ENCODE results near the gene JAG2.

JAG2 gene

DNA sequence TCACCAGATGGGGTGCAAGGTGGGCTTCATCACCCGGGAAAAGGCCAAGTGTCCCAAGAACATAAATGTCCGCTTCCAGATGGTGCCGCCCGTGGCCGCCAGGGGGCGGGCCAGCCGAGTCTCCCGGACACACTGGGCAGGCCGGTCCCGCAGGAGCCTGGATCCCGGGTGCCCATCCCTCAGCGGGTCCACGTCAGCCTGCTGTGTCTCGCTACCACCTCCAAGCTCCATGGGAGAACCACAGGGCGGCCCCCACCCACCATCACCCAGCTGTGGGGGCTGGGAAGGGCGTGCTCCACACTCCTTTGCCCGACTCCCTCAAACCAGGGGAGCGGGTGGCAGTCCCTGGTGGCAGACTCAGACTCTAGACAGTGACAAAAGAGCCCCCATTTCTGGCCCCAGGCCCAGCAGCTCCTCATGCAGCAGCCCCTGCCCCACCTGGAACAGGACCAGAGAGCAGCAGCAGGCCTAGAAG is 34.5 kb upstream of the JAG2 start:
- no peak for DNase-seq

DNA sequence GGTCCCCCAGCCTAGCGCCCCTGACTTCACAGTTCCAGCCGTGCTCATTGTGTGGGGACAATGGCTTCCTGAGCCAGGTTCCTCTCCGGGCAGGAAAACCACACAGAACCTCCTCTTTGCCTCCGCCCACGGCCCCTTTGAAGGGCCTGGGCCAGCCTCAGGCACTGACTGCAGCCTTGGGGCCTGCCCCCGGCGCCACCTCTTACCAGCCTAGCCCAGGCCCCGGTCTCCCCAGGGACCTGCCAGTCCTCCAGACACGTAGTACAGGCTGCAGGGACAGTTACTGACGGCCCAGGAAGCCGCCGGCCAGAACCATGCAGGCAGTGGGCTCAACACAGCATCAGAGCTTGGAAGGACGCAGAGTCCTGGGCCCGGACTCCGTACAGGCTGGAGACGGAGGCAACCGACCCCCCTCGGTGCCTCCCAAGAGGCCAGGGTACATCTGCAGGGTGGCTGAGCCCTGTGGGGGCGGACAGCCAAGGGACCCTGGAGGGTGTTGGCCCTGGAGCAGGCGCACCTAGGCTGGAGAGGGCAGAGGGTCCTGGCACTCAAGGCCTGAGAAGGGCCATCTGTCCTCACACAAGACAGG is 33.4 kb upstream of the JAG2 start:
- DNase-seq: no peak

DNA sequence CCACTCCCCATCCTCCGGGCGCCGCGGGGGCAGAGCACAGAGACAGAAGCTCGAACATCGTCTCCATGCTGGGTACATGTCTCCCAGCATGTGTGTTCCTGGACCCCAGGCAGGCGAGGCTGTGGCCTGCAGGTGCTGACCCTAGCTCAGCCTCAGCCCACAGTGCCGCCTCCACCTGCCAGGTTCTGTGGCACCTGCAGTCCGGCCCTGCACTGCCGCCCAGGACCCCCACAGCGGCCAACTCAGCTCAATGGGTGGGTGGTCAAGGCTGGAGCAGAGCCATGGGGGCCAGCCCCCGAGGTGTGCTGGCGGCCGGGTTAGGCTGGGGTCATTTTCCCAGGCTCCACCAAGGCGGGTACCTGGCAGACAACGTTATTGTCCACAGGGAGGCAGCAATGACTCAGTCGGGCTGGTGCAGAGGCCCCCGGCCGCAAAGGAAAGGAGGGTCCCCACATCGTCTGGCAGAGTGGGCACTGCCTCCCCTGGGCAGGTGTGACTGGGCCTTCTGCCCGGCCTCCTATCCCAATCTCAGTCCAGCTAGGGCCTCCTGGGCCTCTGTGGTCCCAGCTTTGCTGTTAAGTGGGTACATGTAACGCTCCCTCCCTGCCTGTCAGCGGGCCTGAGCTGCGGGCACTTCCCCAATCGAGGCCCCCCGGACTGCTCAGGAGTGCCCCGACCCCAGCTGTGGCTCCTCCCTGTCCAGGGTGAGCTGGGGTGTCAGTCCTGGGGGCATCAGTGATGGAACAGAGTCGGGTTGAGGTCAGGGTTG is 32.8 kb upstream of the JAG2 start:
- DNase-seq: no peak

DNA sequence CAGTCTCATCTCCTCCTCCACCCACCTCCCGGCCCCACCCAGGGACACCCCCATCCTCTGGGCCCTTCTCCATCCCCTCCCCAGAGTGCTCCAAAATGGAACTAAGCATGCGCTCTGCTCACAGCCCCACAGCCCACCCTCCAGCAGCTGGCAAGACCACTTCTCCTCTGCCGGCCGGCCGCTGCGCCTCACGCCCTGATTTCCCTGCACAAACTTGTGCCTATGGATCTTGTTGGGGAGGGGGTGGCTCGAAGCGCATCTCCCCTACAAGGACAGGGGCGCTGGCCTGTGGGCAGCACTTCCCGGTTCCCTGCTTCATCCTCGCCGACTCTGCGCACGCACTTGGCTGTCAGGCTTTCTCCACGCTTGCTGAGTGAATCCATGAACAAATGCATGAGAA is 32.1 kb upstream of the JAG2 start:
- no peak for DNase-seq

DNA sequence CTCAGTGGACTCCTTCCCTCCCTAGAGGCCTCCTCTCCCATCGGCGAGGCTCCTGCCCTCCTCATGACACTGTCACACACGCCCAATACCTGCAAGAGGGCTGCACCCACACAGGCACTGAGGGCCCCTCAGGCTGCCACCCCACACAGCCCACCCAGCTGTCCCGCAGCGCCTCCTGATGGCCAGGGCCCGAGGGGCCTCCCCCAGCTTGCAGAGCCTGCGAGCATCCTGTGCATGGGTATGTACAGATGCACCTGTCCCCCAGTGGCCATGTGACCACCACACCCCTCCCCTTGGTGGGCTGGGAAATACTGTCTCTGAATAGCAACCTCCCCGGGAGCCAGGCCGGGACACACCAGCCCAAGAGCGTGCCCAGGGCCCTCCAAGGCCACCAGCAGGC is 31.5 kb upstream of the JAG2 start:
- no peak for DNase-seq

DNA sequence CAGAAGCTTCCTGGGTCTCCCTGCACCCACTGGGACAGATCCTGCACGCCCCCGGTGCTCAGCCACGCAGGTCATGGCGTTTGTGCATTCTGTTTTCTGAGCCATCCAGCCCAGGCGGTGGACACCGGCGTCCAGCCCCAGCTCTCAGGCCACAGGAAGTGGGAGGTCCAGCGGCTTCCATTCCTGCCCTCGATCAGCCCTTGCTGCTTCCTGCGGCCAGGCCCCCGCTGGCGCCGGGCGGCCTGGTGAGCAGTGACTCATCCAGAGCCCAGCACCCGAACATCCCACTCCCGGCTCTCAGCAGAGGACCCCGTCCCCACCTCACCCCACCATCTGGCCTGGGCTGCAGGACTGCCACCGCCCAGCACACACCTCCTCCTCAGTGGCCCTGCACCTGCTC is 30.5 kb upstream of the JAG2 start:
- DNase-seq: no peak

DNA sequence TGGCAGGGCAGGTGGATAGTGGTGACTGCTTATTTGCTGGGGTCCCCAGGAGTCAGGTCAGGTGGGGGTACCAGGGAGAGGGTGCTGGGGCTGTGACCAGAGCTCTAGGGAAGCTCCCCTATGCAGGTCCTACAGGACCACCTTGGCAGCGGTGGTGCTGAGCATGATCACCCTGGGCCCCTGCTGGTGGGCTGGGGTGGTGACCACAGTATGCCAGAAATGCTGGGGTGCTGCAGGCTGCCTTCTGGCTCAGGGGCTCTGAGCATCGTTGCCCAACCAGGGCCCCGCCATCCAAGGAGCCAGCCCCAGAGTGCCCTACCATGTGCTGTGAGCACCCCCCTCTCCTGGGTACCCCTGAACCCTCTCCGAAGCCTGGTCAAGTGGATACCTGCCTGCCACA is 30.0 kb upstream of the JAG2 start:
- no peak for DNase-seq

DNA sequence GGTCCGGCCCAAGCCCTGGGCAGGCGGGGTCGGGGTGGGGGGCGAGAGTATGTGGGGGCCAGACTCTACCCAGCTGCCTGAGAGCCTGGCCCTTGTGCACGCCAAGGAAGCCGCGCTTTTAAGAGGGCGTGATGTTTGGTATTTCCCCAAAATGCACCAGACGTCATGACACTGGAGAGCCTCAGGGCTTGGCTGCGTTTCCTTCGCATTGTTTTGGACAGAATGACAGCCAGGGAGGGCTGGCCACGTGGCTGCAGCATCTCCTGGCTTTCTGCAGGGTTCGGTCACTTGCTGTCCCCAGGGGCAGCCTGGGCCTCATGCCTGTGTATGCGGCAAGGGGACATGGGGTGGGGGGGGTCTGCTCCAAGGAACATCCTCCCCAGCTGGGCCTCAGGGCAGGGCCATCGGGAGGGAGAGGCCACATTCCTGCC is 28.6 kb upstream of the JAG2 start:
- DNase-seq: no peak

DNA sequence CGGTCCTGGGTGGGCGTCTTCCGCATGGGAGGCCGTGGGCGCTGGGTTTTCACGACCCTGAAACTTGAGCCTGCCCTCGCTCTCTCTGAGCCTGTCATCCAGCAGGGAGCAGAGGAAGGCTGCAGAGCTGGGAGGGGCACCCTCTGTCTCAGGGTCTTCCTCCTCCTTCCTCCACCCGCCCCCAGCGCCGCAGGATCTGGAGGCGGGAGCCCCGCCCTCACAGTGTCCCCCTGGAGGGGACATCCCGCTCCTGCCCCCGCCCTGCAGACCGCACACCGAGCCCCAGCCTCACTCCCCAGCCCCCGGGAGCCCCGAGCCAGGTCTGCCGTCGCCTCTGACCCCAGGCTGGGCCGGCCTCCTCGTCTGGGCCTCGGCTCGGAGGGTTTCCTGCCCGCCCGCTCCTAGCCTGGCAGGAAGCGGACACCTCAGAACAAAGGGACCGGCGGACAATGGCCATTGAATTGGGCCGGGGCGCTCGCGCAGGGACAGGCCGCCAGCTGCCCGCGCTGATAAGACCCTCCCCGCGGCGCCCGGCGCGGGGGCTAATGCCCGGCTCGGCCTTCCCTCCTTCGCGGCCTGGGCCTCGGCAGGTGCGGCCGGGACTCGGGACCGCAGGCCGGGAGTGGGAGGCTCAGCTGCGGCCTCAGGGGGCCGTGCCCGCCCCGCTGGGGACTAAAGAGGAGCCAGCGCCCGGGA is 27.8 kb upstream of the JAG2 start:
- no peak for DNase-seq

DNA sequence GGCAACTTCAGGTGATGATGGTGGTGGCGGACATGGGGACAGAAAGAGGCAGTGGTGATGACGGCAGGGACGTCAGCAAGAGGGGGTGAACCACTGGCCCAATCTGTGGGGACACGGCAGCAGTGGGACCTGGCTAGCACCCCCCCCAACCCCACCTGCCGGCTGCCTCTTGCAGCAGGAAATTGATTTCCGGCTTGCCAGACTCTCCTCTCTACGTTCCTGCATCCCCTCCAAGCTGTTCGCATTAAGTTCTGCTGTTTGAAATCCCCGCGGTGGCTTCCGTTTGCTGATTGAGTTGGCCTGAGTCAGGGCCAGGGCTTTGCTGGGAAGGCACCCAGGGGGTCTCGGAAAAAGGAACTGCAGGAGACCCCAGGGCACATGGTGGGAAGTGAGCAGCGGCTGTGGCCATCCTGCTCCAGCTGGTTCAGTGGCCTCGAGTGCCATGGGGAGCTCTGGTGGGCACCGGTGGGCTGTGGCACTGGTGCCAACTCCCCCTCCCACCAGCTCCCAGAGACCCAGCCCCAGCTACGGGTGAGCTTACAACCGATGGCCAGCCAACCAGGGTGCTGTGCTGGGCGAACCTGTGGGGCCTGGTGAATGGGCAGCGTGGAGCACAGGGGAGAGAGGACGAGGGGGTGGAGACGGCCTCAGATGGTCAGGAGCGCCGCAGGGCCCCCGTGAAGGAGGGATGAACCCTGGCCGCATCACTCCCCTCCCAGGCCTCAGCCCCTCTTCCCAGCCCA is 27.1 kb upstream of the JAG2 start:
- no peak for DNase-seq

DNA sequence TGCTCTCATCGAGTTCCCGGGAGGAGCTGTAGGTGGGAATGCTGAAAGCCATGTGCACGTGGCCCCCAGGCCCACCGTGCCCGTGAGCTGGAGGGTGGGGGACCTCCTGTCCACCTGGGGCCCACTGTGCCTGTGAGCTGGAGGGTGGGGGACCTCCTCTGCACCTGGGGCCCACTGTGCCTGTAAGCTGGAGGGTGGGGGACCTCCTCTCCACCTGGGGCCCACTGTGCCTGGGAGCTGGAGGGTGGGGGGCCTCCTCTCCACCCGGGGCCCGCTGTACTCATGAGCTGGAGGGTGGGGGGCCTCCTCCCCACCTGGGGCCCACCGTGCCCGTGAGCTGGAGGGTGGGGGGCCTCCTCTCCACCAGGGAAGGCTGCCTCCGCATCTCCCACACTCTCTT is 26.5 kb upstream of the JAG2 start:
- no peak for DNase-seq

DNA sequence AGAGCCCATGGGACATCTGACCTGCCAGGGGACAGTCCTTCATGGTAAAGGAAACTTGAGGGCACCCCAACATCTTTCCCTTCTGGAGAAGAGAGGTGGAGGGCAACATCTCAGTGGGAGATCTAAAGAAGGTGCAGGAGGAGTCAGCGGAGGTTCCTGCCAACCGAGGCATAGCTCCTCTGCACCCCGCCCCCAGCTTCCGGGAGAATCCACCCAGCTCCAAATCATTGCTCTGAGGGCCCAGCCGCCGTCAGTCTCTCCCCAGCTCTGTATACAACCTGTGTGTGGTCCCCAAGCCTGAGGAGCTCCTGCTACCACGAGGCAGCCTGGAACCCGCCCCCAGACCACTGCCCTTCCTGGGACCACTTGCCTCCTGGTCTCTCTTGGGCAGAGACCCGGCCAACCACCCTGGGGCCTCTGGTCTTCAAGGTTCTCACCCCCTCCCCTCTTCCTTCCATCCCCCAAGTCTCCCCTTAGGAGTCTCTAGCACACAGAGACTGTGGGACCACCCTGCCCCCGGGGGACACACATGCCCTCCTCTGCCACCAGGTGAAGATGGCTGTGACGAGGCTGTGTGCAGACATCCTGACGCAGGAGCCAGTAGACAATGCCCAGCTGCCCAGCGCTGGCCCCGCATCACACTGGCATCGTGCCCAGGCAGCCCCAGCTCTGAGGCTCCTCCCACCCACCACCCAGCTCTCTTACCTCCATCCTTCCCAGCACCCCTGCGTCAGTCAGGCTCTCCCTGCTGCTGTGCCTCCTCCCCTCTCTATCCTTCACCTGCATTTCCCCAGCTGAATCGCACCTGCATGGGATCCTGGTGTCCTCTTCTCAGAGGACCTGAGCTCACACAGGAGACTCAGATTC is 25.6 kb upstream of the JAG2 start:
- DNase-seq: no peak

DNA sequence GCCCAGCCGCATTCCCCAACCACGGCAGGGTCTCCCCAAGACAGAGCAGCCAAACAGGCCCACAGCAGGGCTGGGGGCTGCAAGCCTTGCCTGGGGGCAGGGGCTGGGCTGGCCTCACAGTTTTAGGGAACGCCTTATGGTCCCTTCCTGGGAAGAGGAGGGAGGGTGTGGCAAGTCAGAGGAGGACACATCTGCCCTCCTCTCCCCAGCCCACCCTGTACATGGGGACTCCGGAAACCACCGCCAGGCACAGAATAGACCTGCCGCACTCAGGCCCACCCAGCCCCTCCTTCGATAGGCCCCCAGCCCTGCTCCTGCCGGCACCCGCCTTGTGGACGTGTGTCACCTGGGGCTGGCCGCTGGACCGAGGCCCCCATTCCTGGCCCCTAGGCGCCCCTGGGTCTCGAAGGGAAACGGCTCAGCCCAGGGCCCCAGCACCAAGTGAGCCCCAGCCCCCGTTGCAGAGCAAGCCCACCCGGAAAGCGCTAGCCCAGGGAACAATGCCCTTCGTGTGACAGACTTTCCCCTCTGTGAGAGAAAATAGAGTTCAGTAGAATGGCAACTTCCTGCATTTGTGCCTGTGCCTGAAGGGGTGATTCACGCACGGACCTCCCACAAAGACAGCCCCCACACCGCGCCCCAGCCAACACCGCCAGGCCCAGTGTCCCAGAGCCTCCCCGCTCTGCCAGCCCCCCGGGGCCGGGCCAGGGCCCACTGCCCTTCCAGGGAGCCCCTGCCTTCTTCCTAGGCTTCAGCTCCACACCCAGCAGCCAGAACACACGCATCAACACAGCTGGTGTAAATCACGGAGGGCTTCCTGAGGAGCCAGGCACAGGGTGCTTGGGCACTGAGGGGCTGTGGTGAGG is 24.5 kb upstream of the JAG2 start:
- DNase-seq: peak; percentile 24

DNA sequence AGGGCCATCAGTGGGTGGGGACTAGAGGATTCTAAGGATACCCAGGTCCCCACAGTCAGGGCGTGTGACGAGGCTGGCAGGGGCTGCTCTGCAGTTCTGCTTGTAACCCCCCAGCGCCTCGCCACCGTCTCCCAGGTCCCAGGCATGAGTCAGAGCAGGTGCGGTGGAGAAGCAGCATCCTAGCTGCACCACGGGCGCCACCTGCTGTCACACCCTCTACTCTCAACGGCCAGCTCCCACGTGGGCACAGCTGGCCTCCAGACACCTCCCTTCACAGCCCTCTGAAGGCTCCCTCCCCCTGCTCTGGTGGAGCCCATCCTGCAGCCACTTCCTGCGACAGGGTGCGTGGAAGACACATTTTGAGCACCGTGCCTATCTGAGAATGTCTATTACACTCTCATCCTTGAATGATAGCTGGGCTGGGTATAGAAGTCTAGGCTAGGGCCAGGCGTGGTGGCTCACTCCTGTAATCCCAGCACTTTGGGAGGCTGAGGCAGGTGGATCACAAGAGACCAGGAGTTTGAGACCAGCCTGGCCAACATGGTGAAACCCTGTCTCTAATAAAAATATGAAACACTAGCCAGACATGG is 19.5 kb upstream of the JAG2 start:
- DNase-seq: no peak

DNA sequence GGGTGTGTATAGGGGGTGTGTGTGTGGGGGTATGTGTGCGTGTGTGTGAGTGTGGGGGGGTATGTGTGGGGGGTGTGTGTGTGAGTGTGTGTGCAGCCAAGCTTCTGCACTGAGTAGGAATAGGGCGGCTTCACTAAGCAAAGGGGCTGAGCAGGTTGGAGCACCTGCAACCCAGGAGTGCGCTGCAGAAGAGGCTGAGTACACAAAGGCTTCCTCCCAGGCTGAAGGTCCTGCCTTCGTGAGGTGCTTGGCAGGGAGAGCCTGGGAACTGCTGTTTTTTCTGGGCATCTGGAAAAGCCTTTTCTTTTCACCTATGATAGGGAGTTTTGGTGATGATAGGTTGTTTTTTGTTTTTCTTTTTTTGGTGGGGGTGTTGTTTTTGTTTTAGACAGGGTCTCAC is 18.5 kb upstream of the JAG2 start:
- DNase-seq: no peak

DNA sequence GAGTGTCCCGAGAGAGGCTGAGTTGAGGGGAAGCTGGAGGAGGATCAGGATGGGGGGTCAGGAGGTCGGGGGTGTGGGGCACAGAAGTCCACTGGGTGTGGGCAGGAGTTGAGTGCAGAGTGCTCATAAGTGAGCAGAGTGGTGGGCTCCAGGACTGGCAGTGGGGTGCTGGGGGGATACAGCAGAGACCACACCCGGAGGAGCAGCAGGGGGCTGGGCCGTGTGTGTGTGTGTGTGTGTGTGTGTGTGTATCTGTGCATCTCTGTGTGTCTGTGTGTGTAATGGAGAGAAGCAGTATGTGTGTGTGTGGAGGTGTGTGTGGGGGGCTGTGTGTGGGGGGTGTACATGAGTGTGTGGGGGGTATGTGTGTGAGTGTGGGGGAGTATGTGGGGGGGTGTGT is 17.4 kb upstream of the JAG2 start:
- DNase-seq: no peak

DNA sequence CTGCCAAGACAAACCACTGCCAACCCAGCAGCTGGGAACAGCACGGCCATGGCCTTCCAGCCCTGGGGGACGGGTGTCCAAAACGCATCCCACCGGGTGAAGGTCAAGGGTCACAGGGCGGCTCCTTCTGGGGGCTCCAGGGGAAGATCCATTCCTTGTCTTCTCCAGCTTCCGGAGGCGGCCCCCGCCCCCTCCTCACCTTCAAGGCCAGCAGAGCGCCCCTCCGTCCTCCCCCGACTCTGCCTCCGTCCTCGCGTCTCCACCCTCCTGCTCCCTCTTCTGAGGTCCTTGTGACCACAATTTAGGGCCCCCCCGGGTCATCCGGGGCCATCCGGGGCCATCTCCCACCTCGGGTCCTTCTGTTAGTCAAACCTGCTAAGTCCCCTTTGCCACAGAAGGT is 16.4 kb upstream of the JAG2 start:
- no peak for DNase-seq

DNA sequence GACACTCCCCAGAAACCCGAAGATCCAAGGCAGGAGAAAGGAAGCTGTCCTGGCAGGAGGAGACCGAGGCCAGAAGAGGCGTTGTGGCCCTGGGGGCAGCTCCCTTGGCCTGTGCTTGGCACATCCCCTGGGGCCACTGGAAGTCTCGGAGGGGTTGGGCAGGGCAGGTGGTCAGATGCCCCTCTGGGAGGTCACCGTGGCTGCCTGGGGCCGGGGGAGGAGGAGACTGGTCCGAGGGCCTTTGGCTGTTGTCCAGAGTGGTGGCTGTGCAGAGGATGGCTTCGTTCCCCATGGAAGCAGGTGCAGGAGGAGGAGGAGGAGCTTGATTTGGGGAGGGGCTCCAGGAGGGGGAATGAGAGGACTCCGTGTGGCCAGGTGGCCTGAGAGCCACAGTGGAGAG is 15.9 kb upstream of the JAG2 start:
- DNase-seq: no peak

DNA sequence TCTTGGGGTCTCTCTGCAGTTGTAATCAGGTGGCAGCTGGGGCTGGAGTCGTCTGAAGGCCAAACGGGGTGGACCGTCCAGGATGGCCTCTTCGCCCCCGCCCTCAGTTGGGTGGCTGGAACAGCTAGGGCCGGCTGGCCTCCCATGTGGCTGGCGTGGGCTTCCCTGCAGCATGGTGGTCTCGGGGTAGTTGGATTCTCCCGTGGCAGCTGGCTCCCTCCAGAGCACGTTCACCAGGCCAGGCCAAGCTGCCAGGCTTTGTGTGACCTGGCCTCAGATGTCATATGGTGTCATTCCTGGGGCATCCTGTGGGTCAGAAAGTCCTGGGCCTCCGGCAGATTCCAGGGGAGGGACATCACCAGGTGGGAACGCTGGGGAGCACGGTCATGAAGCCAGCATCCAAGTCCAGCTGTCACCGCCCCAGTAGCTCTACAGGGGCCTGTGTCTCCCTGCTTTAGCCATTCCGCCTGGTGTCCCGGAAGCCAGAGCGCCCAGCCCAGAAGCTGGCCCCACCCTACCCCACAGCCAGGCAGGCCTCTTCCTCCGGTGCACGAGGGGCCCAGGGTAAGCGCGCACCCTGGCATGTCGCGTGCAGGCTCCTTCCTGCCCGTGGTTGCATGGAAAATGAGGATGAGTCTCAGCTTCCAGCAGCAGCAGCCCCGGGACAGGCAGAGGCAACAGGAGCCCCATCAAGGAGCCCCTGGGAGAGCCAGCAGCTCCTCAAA is 13.9 kb upstream of the JAG2 start:
- DNase-seq: no peak

DNA sequence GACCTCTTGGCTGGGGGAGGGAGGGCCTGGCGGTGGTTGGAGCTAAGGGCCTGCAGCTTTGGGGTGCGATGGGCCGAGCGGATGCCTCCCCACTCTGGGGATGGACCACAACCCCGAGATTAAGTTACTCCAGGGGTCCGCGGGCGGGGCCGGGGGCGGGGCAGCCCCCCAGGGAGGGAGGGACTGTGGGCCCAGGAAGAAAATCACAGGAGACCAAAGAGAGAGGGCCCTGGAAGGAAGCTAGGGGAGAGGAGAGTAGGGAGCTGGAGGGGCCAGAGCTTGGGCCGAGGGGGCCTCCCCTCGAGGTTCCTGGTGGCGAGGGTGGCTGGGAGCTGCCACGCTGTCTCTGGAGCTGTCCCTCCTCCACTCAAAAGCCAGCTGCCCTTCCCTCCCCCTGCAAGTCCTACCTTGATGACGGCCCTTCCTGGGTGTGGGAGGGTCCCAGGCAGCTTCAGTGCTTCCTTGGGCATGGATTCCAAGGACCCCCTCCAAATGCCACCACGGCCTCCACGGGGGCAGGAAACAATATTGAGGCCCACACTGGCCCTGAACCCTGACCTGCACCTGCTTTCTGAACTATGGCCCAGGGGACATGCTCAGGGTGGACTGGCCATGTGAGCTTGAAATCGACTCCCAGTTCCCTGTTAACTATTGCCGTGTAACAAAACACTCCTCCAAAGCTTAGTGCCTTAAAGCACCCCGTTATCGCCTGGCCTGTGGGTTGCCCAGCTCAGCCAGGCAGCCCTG is 13.1 kb upstream of the JAG2 start:
- no peak for DNase-seq
